ENCODE results near the gene FSTL4.

DNA sequence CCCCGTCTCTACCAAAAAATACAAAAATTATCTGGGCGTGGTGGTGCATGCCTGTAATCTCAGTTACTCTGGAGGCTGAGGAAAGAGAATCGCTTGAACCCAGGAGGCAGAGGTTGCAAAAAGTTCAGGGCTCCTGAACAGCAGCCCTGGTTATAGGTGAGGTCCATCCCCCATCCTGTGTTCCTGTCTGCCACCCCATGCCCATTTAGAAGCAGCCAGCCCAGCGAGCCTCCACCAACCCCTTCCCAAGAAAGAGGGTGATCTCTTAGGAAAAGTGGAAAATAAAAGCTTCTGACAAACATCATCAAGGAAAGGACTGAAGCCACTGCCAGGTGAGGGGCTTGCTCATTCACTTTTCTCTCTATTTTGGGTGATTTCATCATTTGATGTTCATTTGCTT is 55.8 kb downstream of the FSTL4 start:
- TF ChIP-seq, protein P1, sequence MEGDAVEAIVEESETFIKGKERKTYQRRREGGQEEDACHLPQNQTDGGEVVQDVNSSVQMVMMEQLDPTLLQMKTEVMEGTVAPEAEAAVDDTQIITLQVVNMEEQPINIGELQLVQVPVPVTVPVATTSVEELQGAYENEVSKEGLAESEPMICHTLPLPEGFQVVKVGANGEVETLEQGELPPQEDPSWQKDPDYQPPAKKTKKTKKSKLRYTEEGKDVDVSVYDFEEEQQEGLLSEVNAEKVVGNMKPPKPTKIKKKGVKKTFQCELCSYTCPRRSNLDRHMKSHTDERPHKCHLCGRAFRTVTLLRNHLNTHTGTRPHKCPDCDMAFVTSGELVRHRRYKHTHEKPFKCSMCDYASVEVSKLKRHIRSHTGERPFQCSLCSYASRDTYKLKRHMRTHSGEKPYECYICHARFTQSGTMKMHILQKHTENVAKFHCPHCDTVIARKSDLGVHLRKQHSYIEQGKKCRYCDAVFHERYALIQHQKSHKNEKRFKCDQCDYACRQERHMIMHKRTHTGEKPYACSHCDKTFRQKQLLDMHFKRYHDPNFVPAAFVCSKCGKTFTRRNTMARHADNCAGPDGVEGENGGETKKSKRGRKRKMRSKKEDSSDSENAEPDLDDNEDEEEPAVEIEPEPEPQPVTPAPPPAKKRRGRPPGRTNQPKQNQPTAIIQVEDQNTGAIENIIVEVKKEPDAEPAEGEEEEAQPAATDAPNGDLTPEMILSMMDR (IDR thresholded peaks at IDR 0.05) = no peak
- no peak for TF ChIP-seq EP300 (IDR thresholded peaks at IDR 0.05)
- TF ChIP-seq POLR2A (IDR thresholded peaks at IDR 0.05) = no peak

All from upper lobe of left lung (tissue), 4 donors.